HEK293 (cell line): ENCODE data around the gene WDR86.

ENCODE experiments used
- CTCF ChIP-seq: fragments of 450-650 bp; formaldehyde crosslinking; IDR thresholded peaks from 2 replicates; pipeline ENCODE4 v1.5.1; 2016; ENCODE audit warnings: missing biosample characterization, missing genetic modification characterization
- MYNN ChIP-seq: fragments of 450-650 bp; formaldehyde crosslinking; IDR thresholded peaks from 2 replicates; pipeline ENCODE4 v1.5.1; 2016; ENCODE audit warnings: missing biosample characterization, missing genetic modification characterization, borderline replicate concordance
- YY1 ChIP-seq: fragments of 450-650 bp; formaldehyde crosslinking; IDR thresholded peaks from 2 replicates; pipeline ENCODE4 v1.5.1; 2018; ENCODE audit warnings: missing biosample characterization, missing genetic modification characterization
- ZNF138 ChIP-seq: fragments of 450-650 bp; formaldehyde crosslinking; IDR thresholded peaks from 2 replicates; pipeline ENCODE4 v1.5.1; 2016; ENCODE audit warnings: missing biosample characterization, missing genetic modification characterization, borderline replicate concordance
- ZNF221 ChIP-seq: fragments of 450-650 bp; formaldehyde crosslinking; IDR thresholded peaks from 2 replicates; pipeline ENCODE4 v1.5.1; 2017; ENCODE audit warnings: missing biosample characterization, missing genetic modification characterization, borderline replicate concordance
- ZNF768 ChIP-seq: fragments of 450-650 bp; formaldehyde crosslinking; IDR thresholded peaks from 2 replicates; pipeline ENCODE4 v1.5.1; 2018; ENCODE audit warnings: missing biosample characterization, mild to moderate bottlenecking, missing genetic modification characterization

- TF ChIP-seq CTCF (tag by site-specific recombination) = no peak
- no peak for TF ChIP-seq ZNF221 (tag by site-specific recombination)
- no peak for TF ChIP-seq YY1 (tag by site-specific recombination)
- no peak for TF ChIP-seq ZNF768
- TF ChIP-seq MYNN (tag by site-specific recombination) = no peak
- TF ChIP-seq ZNF138 = no peak
Measured at GRCh38 chr7:151375530-151376217, 34.2 kb downstream of the WDR86 start.
